T-helper 22 cell (primary cell): ENCODE results near the gene EDN3.

Source experiments
- DNase-seq: peaks from one replicate; pipeline ENCODE4 v3.0.0-alpha.2; 2020; ENCODE audit warnings: low read depth

Gene EDN3

GRCh38 chr20:59308493-59309201 lies 8.2 kb downstream of the EDN3 start:
- DNase-seq: no peak

GRCh38 chr20:59309218-59309617 lies 8.8 kb downstream of the EDN3 start:
- DNase-seq: no peak

GRCh38 chr20:59314997-59315396 lies 14.6 kb downstream of the EDN3 start:
- DNase-seq: no peak

- DNase-seq: no peak
Measured at GRCh38 chr20:59316911-59317731, 16.7 kb downstream of the EDN3 start.

GRCh38 chr20:59318201-59318790 lies 17.9 kb downstream of the EDN3 start:
- no peak for DNase-seq

GRCh38 chr20:59318803-59319202 lies 18.4 kb downstream of the EDN3 start:
- no peak for DNase-seq

- DNase-seq: no peak
Measured at GRCh38 chr20:59320426-59320825, 20.0 kb downstream of the EDN3 start.

GRCh38 chr20:59320854-59321647 lies 20.6 kb downstream of the EDN3 start:
- no peak for DNase-seq

- DNase-seq: no peak
Measured at GRCh38 chr20:59322081-59322480, 21.7 kb downstream of the EDN3 start.

GRCh38 chr20:59322585-59323454 lies 22.4 kb downstream of the EDN3 start:
- no peak for DNase-seq

GRCh38 chr20:59323731-59324130 lies 23.3 kb downstream of the EDN3 start:
- DNase-seq: no peak

- DNase-seq: no peak
Measured at GRCh38 chr20:59324521-59325141, 24.2 kb downstream of the EDN3 start.

GRCh38 chr20:59325142-59325523 lies 24.7 kb downstream of the EDN3 start:
- DNase-seq: no peak

- no peak for DNase-seq
Measured at GRCh38 chr20:59326188-59326587, 25.8 kb downstream of the EDN3 start.

GRCh38 chr20:59328071-59328470 lies 27.7 kb downstream of the EDN3 start:
- no peak for DNase-seq

GRCh38 chr20:59331721-59332329 lies 31.4 kb downstream of the EDN3 start:
- DNase-seq: no peak

GRCh38 chr20:59333260-59333845 lies 32.9 kb downstream of the EDN3 start:
- no peak for DNase-seq

GRCh38 chr20:59333951-59334350 lies 33.5 kb downstream of the EDN3 start:
- DNase-seq: no peak

- no peak for DNase-seq
Measured at GRCh38 chr20:59334651-59335300, 34.4 kb downstream of the EDN3 start.

- DNase-seq: no peak
Measured at GRCh38 chr20:59335377-59335776, 35.0 kb downstream of the EDN3 start.
